ENCODE results near the gene RPP30. TPM values are rescaled to one million over a fixed set of nuclear protein-coding genes. Genes with fewer than 3 reads are reported as not detected.

The RPP30 gene
- polyA plus RNA-seq, 3 donors from 2014 or later = 26.3 to 41.5 (median 33.2) TPM

Other genes starting within 250 kb of the RPP30 start
- 1 to 10 TPM in 1 of 3 donors, under 1 TPM in 1, not detected in 1; 0.61 to 2.3 TPM for gene HTR7, start 13.9 kb upstream of the RPP30 start, polyA plus RNA-seq
- not detected for gene ANKRD1, start 49.1 kb downstream of the RPP30 start, polyA plus RNA-seq